NT2/D1 (cell line): ENCODE data around the gene BAG1.

Source experiments
- SUZ12 ChIP-seq: IDR thresholded peaks from 2 replicates; pipeline ENCODE4 v1.6.1; 2011; ENCODE audit not compliant: insufficient read length, insufficient read depth; ENCODE audit errors: extremely low read depth
- YY1 ChIP-seq: IDR thresholded peaks from 2 replicates; pipeline ENCODE4 v1.6.1; 2011; ENCODE audit not compliant: insufficient read length, insufficient read depth
- ZNF274 ChIP-seq: IDR thresholded peaks from 2 replicates; pipeline ENCODE4 v1.6.1; 2011; ENCODE audit warnings: mild to moderate bottlenecking, low read depth, low read length

DNA sequence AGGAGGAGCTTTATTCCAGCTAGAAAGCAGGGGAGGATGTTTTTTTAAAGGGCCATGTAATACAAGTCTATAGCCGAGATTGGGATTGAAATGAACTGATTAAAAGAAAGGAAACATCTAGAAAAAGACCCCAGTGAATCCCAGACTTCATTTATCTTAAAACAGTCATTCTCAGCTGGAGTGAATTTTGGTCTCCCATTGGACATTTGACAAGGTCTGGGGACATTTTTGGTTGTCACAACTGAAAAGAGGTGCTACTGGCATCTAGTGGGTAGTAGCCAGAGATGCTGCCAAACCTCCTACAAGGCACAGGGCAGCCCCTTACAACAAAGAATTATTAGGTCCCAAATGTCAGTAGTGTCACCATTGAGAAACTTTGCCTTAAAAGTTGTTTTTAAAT is 40.8 kb downstream of the BAG1 start:
- TF ChIP-seq ZNF274, result no peak
- no peak for TF ChIP-seq SUZ12
- no peak for TF ChIP-seq YY1
